Measurements from ENCODE around the gene PPP1R16B.
A peak's percentile ranks its signal among the peaks of the same experiment; 100 is the strongest.

Gene PPP1R16B

DNA sequence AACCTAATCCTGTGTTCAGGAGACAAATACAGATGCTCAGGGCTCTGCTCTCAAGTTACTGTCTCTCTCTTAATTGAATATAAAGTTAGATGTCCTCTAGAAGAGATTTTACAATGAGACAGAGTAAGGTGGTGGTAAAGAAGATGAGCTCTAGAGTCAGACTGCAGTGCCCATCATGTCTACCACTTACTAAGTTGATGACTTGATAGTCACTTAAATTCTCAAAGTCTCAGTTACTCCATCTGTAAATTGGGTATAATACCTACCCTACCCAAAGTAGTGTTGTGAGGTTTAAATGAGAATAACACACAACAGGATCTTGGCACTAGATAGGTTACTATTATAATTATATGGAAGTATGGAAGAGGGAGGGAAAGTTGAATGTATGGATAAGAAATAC is 158.2 kb downstream of the PPP1R16B start:
- DNase-seq (ENCODE audit: low read depth in 2 of 2) = no peak

DNA sequence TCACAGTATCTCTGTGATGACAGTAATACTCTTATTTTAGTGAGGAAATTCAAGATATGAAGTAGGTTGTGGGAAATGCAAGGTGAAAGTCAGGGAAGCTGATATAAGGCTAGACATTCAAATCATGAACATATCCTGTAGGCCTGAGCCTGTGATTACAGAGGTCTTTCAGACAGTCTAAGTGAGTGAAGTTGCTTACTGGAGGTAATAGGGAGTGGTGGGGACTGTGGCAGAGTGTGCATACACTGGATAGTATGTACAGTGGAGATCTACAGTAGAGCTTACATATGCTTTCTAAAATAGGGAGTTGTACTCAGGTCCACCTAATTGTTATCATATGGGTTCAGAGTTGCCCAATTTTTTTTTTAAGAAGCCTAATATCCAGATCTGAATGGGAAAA is 159.8 kb downstream of the PPP1R16B start:
- DNase-seq (ENCODE audit: low read depth in 2 of 2) = no peak

DNA sequence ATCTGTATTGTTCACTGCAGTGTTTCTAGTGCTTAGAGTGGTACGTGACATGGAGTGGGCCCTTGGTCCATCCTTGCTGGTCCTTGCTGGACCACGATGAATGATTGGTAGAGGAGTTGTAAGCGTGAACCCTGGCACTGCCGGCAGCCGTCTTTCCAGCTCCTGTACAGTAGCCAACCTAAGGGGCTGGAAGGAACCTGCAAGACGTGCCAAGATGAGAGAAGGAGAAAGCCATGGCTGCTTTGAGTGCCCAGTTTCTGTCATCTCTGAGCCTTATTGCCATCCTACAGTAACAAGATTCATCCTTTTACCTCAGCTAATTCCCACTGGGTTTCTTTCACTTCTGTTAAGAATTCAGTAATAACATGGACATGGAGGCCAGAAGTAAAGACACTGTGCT is 162.6 kb downstream of the PPP1R16B start:
- DNase-seq (ENCODE audit: low read depth in 2 of 2) = no peak

DNA sequence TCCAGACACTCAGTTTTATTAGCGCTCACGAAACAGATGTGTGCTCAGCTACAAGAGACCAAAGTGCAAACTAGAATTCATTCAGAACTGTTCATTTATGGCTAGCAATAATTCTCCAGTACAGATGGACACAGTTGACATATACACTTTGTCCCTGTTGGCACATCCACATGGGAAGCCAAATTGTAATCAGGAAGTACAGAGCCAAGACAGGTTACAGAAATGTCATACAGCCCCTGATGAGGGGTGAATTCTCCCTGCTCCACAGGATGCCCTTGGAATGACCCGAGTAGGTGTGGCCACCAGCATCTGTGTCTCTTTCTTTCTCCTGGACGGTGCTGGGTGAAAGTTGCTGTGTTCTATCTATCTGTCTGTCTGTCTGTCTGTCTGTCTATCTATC is 164.2 kb downstream of the PPP1R16B start:
- DNase-seq (ENCODE audit: low read depth in 2 of 2) = no peak

DNA sequence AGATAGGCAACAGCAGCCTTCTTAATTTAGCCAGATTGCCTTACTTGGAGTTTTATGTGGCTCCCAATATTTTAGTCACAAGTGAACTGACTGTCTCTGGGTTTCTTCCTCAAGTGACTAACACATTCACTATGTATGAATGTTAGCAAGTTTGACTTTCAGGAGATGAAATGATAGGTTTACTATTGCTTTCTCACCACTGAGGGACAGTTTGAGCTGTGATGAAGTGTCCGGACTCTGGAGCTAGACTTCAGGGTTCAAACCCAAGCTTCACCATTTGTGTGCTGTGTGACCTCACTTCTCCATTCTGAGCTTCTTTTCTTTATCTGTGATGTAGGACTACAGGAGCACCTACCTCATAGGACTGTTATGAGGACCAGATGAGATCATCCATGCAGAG is 164.8 kb downstream of the PPP1R16B start:
- peak; percentile 70 to 74 for DNase-seq (ENCODE audit: low read depth in 2 of 2)

Measured in fibroblast of skin of left quadriceps (primary cell).